Hepatic stellate cell (primary cell): ENCODE results near the gene AGPAT3.

Source experiments
- DNase-seq: peaks from one replicate; pipeline ENCODE4 v3.0.0; 2011; ENCODE audit warnings: low spot score

Gene AGPAT3

DNA sequence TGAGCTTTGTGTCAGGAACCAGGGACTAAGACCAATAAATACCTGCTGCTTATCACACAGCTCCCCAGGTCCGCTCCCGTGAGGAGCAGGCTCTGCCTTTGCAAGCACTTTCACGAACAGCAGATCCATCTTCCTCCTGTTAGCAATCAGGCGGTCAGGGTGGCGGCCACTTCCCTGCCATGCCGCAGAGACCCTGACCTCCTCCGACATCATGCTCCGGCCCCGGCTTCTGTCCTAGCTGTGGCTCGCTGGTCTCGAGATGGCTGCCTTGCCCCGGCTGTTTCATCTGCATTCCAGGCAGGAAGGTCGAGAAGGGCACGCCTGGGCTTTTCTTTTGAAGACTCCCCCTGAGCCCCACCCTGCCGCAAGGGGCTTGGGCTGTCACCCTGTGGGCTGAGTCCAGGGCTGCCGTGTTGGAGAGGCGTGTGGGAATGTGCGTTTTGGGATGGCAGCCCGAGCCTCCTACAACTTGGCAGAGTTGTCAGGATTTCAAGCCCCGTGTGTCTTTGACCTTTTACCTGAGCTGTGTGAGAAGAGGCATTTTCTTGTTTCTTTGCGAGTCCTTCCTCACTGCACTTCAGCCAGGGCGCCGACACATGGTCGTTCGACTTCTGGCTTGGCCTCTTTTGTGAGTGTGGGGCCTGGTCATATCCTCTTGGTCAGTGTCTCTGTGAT, 59.5 kb downstream of the AGPAT3 start:
- DNase-seq: no peak

DNA sequence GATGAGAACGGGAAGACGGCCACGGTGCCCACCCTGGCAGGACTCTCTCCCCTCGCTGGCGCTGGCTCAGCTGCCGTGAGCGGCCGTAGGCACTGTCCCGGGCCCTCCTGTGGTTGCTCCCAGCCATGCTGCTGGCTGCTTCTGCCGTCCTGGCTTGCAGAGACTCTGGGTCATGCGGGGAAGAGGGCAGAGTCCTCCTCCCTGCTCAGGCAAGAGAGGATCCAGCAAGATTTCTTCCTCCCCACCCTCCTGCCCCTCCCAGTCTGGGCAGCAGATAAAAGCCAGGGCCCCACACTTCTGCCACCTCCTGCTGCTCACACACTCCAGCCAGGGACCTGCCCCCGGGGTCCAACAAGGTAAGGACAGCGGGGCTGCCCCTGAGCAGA, 60.1 kb downstream of the AGPAT3 start:
- no peak for DNase-seq

- no peak for DNase-seq
These were observed 60.6 kb downstream of the AGPAT3 start for GRCh38 chr21:43925609-43926008.

DNA sequence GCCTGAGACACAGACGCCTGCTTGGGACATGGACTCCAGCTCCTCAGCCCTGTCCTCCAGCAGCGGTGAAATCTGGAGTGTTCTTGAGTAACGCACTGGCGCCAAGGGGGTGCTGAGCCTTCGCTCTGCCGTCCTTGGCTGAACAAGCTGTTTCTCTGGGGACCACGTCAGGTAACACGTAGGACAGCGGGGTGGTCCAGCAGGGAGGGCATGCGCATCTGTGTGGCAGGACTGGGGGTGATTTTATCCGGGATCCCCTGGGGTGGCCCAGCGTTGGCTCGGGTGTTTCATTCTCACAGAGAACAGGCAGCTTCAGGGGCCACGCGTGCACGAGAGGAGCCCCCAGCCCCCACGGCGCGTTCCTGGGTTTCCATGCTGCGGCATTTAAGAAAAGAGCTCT, 61.2 kb downstream of the AGPAT3 start:
- no peak for DNase-seq

- DNase-seq: no peak
These were observed 62.7 kb downstream of the AGPAT3 start for GRCh38 chr21:43927591-43928221.

GRCh38 chr21:43928222-43929125, 63.5 kb downstream of the AGPAT3 start:
- no peak for DNase-seq

DNA sequence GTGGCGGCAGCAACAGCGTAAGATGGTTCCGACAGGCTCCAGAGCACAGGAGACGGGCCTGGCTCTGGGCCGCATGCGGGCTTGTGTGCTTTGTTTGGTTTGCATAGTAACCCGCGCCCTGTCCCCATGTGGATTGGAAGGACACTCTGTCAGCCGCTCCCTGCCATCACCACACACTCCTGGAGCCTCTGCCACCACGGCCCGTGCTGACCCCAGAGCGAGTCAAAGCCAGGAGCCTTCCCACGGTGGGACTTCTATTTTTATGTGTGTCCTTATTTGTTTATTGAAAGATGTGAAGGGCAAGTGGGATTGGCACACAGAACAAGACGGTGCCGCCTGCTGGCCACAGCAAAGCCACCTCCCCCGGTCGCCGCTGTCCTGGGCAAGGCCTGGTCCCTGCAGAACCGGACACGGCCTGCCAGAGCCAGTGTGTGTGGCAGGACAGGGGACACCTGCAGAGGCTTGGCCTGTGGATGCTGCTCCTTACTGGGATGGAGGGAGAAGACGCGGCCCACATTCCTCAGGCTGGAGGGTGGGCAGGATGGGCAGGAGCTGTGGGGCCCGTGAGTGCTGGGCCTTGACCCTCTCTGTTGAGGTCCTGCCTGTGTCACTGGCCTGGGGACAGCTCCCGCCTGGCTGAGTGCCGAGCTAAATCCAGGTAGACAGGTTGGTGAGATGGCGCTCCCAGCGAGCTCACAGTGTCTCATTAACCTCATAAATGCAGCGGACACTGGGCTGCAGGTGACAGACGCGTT, 64.4 kb downstream of the AGPAT3 start:
- DNase-seq: no peak

- DNase-seq: no peak
These were observed 65.2 kb downstream of the AGPAT3 start for GRCh38 chr21:43930074-43930847.

DNA sequence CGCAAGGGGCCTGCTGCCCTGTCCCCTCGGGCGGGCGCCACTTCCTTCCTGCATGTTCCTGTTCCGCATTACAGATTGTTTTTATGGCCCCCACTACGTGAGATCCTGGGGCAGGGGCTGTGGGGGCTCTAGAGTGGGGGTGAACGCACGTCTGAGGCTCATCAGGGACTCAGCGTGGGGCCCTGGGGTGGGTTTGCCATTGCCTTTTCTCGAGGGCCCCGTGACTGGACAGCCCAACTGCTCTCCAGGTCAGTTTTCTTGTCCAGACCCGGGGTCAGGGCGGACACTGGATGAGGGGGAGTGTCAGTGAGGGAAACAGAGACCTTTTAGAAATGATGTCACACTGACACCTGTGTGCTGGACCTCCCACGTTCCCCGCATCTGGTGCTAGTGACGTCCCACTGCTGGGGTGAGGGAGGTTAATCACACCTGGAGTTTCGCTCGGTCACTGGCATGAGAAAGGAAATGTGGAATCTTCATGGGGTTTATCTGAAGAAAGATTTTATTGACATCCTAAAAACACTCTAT, 65.9 kb downstream of the AGPAT3 start:
- no peak for DNase-seq

GRCh38 chr21:43931489-43931888, 66.5 kb downstream of the AGPAT3 start:
- no peak for DNase-seq

- DNase-seq: no peak
These were observed 67.0 kb downstream of the AGPAT3 start for GRCh38 chr21:43932005-43932404.

GRCh38 chr21:43933199-43933598, 68.2 kb downstream of the AGPAT3 start:
- no peak for DNase-seq

- no peak for DNase-seq
These were observed 68.7 kb downstream of the AGPAT3 start for GRCh38 chr21:43933680-43934079.

GRCh38 chr21:43934116-43934515, 69.1 kb downstream of the AGPAT3 start:
- no peak for DNase-seq

DNA sequence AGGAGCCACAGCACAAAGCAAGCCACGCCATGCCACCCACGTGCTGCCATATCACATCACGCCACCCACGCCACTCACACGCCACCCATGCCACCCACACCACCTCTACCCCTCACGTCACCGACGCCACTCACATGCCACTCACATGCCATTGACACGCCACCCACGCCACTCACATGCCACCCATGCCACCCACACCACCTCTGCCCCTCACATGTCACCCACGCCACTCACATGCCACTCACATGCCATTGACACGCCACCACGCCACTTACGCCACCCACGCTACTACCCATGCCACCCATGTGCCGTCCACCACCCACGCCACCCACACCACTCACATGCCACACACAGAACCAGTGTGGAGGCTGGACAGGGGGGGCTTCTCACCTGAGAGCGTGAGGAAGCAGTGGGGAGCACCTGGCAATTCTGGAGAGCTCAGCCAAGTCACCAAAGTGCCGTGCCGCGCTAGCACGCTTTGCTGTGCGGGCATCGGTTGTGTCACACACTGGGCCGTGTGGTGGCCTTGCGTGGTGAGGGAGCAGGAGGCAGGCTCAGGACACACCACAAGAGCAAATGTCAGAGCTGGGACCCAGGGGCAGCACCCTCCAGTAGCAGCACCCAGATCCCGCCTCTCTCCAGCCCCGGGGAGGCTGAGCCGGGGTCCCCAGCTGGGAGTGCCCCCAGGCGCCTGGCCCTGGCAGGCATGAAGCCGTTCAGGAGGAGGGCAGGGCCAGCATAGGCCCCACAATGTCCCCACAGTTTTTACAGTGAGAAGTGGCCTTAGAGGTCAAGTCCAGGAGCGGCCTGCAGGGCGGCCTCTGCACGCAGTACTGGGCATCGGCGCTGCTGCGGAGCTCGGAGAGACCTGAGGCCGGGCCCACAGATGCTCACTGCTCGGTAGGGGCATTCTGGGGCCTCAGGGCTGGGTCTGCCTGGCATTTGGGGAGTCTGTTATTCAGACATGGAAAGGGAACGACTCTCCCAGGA, 70.0 kb downstream of the AGPAT3 start:
- no peak for DNase-seq

- DNase-seq: no peak
These were observed 70.7 kb downstream of the AGPAT3 start for GRCh38 chr21:43935711-43936110.

- DNase-seq: no peak
These were observed 71.4 kb downstream of the AGPAT3 start for GRCh38 chr21:43936247-43936967.

DNA sequence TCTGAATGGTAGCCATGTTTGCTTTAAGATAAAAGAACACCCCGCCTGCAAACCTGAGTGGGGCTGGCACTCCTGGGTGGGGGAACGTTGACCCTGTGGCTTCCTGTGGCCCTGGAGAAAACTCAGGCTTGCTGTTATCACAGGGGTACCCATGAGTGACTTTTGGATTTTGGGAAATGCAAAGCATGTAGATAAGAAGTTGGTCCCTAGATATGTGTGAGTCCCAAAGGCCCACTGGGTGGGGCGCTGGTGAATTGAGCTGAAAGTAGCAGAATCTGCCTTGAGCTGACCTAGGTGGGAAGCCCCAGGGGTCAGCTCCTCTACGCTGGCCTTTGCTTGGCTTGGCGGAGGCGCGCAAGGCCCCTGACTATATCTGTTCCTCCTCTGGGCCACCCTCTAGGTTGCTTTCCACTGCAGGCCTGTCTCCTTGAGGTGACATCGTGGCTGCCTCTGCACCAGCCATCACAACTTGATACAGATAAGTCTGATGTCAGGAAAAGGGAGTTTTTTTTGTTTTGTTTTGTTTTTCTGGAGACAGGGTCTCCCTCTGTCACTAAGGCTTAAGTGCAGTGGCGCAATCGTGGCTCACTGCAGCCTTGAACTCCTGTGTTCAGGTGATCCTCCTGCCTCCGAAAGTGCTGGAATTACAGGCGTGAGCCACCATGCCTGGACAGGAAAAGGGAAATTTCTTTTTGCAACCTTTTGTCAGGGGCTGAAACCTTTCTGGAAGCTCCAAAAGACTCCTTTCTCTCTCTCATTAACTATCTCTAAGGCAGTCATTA, 72.2 kb downstream of the AGPAT3 start:
- DNase-seq: no peak
